Mesothelial cell of epicardium (in vitro differentiated cells): Measurements from ENCODE around the gene MPST. TPM values are rescaled to one million over a fixed set of nuclear protein-coding genes. Genes with fewer than 3 reads are reported as not detected.

Source experiments
- DNase-seq, 2 experiments: peaks; one replicate each; pipeline ENCODE4 v3.0.0; 2021; ENCODE audit warnings: low spot score in 2 of 2; ENCODE audit not compliant: unreplicated experiment in 2 of 2
- H3K27ac Mint-ChIP-seq: 2 replicates; pipeline ENCODE4 v1.8.0; 2021; ENCODE audit warnings: mixed read lengths
- H3K27me3 Mint-ChIP-seq: 2 replicates; pipeline ENCODE4 v1.8.0; 2021; ENCODE audit warnings: low read depth, mixed read lengths
- H3K36me3 Mint-ChIP-seq: 2 replicates; pipeline ENCODE4 v1.8.0; 2021; ENCODE audit warnings: mixed read lengths
- H3K4me1 Mint-ChIP-seq: 2 replicates; pipeline ENCODE4 v1.8.0; 2021; ENCODE audit warnings: mixed read lengths
- H3K4me3 Mint-ChIP-seq: 2 replicates; pipeline ENCODE4 v1.8.0; 2021; ENCODE audit warnings: mild to moderate bottlenecking, moderate library complexity, mixed read lengths
- H3K9me3 Mint-ChIP-seq: 2 replicates; pipeline ENCODE4 v1.8.0; 2021; ENCODE audit warnings: mixed read lengths
- total RNA-seq: library from RNA; stranded (reverse); gene quantifications from 3 replicates; pipeline ENCODE4 v1.2.1, GENCODE V29; 2021
- TF ChIP-seq, protein P1 (sequence below): fragments of 200-600 bp; sonication (generic); IDR thresholded peaks from one replicate; pipeline ENCODE4 v1.5.0; 2021; ENCODE audit warnings: antibody characterized with exemption; ENCODE audit not compliant: unreplicated experiment

MPST gene
- total RNA-seq, 1 donor from 2014 or later, result 55.8 TPM

DNA sequence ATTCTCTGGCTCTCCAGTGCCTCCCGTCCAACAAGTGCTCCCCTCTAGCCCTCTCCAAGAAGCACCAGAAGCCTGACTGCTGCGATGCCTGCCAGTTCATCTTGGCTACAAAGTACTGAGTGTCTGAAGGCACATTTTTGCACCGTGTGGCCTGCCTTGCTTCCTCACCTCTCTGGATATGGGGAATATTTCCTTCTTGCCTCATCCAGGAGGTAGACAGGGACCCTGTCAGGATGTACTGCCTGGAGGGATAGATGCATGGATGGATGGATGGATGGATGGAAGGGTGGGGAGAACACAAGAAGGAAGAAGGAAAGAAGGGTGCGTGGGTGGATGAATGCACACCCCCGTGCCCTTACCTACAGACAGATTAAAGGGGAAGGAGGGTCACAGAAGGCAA is 59.6 kb downstream of the MPST start:
- TF ChIP-seq, protein P1, sequence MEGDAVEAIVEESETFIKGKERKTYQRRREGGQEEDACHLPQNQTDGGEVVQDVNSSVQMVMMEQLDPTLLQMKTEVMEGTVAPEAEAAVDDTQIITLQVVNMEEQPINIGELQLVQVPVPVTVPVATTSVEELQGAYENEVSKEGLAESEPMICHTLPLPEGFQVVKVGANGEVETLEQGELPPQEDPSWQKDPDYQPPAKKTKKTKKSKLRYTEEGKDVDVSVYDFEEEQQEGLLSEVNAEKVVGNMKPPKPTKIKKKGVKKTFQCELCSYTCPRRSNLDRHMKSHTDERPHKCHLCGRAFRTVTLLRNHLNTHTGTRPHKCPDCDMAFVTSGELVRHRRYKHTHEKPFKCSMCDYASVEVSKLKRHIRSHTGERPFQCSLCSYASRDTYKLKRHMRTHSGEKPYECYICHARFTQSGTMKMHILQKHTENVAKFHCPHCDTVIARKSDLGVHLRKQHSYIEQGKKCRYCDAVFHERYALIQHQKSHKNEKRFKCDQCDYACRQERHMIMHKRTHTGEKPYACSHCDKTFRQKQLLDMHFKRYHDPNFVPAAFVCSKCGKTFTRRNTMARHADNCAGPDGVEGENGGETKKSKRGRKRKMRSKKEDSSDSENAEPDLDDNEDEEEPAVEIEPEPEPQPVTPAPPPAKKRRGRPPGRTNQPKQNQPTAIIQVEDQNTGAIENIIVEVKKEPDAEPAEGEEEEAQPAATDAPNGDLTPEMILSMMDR, result no peak
- Mint-ChIP-seq H3K27ac (no peak overlapping the region), H3K4me1 (peaks cover 2% of the 10 kb centered on the region), H3K4me3 (no peak overlapping the region), H3K36me3 (no peaks in the 10 kb centered on the region), H3K27me3 (peaks cover 19% of the 10 kb centered on the region), H3K9me3 (no peaks in the 10 kb centered on the region)
- no peak for DNase-seq

Other genes with a start within 250 kb of the MPST start
- 56.8 to 59.6 TPM (median 58.6 TPM) in 3 replicates for gene IFT27, start 243.6 kb upstream of the MPST start, total RNA-seq
- gene PVALB, start 202.7 kb upstream of the MPST start, total RNA-seq, result not detected in 3 replicates
- gene NCF4, start 158.7 kb upstream of the MPST start, total RNA-seq, result not detected in 3 replicates
- gene CSF2RB, start 106.1 kb upstream of the MPST start, total RNA-seq, result 0.38 to 0.56 TPM (median 0.38 TPM) in 3 replicates
- 21.3 to 22.6 TPM (median 21.4 TPM) in 3 replicates for gene TST, start 295 bp upstream of the MPST start, total RNA-seq
- 34.9 to 42.2 TPM (median 41.0 TPM) in 3 replicates for gene KCTD17, start 32.0 kb downstream of the MPST start, total RNA-seq
- 0.18 to 0.47 TPM in 2 of 3 replicates, not detected in the other for gene TMPRSS6, start 90.0 kb downstream of the MPST start, total RNA-seq
- gene IL2RB, start 130.2 kb downstream of the MPST start, total RNA-seq, result 1.6 to 2.1 TPM (median 1.7 TPM) in 3 replicates
- 51.8 to 58.3 TPM (median 54.1 TPM) in 3 replicates for gene C1QTNF6, start 168.5 kb downstream of the MPST start, total RNA-seq
- 0.61 to 0.82 TPM (median 0.69 TPM) in 3 replicates for gene SSTR3, start 192.7 kb downstream of the MPST start, total RNA-seq
- gene RAC2, start 224.5 kb downstream of the MPST start, total RNA-seq, result 6.3 to 6.5 TPM (median 6.4 TPM) in 3 replicates